HepG2 (cell line): ENCODE results near the gene ZNF221. TPM values are rescaled to one million over a fixed set of nuclear protein-coding genes. Genes with fewer than 3 reads are reported as not detected.

Source experiments
- ARNTL ChIP-seq: sonication (generic); formaldehyde crosslinking; IDR thresholded peaks from 2 replicates; pipeline ENCODE4 v1.4.0; 2020; ENCODE audit warnings: mild to moderate bottlenecking, missing genetic modification reagents
- GABPA ChIP-seq, 2 experiments: IDR thresholded peaks; 2 replicates each; pipeline ENCODE4 v1.6.1; 2011 to 2016; ENCODE audit warnings: low read depth in 2 of 2, low read length in 1 of 2, missing biosample characterization in 1 of 2, missing genetic modification characterization in 1 of 2
- GATAD2A ChIP-seq: IDR thresholded peaks from 2 replicates; pipeline ENCODE4 v1.6.1; 2016
- GFI1 ChIP-seq: sonication (generic); formaldehyde crosslinking; IDR thresholded peaks from 2 replicates; pipeline ENCODE4 v1.5.0; 2020; ENCODE audit warnings: missing genetic modification reagents, mild to moderate bottlenecking, borderline replicate concordance
- GMEB2 ChIP-seq: IDR thresholded peaks from 2 replicates; pipeline ENCODE4 v1.6.1; 2016; ENCODE audit warnings: missing biosample characterization, missing genetic modification reagents, low read depth
- KDM5B ChIP-seq: sonication (generic); formaldehyde crosslinking; IDR thresholded peaks from 2 replicates; pipeline ENCODE4 v1.4.0; 2020; ENCODE audit warnings: missing genetic modification reagents, mild to moderate bottlenecking, borderline replicate concordance
- NFE2L1 ChIP-seq: sonication (generic); formaldehyde crosslinking; IDR thresholded peaks from 2 replicates; pipeline ENCODE4 v1.4.0; 2020; ENCODE audit warnings: missing genetic modification reagents, mild to moderate bottlenecking, borderline replicate concordance
- RCOR2 ChIP-seq: IDR thresholded peaks from 2 replicates; pipeline ENCODE4 v1.6.1; 2016; ENCODE audit warnings: missing biosample characterization, missing genetic modification reagents
- YY1 ChIP-seq: IDR thresholded peaks from 2 replicates; pipeline ENCODE4 v1.6.1; 2011; ENCODE audit warnings: low read length, low read depth, moderate library complexity, mild to moderate bottlenecking; ENCODE audit not compliant: insufficient read depth, insufficient replicate concordance
- ZBTB7B ChIP-seq: sonication (generic); formaldehyde crosslinking; IDR thresholded peaks from 2 replicates; pipeline ENCODE4 v1.4.0; 2020; ENCODE audit warnings: missing genetic modification reagents
- ZFP1 ChIP-seq: IDR thresholded peaks from 2 replicates; pipeline ENCODE4 v1.6.1; 2016
- ZNF142 ChIP-seq: sonication (generic); formaldehyde crosslinking; IDR thresholded peaks from 2 replicates; pipeline ENCODE4 v1.4.0; 2020; ENCODE audit warnings: missing genetic modification reagents
- ZNF224 ChIP-seq: sonication (generic); formaldehyde crosslinking; IDR thresholded peaks from 2 replicates; pipeline ENCODE4 v1.5.0; 2020; ENCODE audit warnings: mild to moderate bottlenecking, missing genetic modification reagents
- ZNF230 ChIP-seq: sonication (generic); formaldehyde crosslinking; IDR thresholded peaks from 2 replicates; pipeline ENCODE4 v1.4.0; 2020; ENCODE audit warnings: mild to moderate bottlenecking, missing genetic modification reagents
- ZNF484 ChIP-seq: sonication (generic); formaldehyde crosslinking; IDR thresholded peaks from 2 replicates; pipeline ENCODE4 v1.5.1; 2020; ENCODE audit warnings: mild to moderate bottlenecking, low read depth, missing genetic modification reagents, borderline replicate concordance
- ZNF83 ChIP-seq: sonication (generic); formaldehyde crosslinking; IDR thresholded peaks from 2 replicates; pipeline ENCODE4 v1.4.0; 2020; ENCODE audit warnings: missing genetic modification reagents, mild to moderate bottlenecking, borderline replicate concordance
- ZNF841 ChIP-seq: sonication (generic); formaldehyde crosslinking; IDR thresholded peaks from 2 replicates; pipeline ENCODE4 v1.8.1; 2023; ENCODE audit warnings: missing genetic modification reagents, borderline replicate concordance
- ZSCAN21 ChIP-seq: sonication (generic); formaldehyde crosslinking; IDR thresholded peaks from 2 replicates; pipeline ENCODE4 v1.8.0; 2022; ENCODE audit warnings: mild to moderate bottlenecking, missing genetic modification reagents, moderate library complexity, borderline replicate concordance
- ZXDC ChIP-seq: sonication (generic); formaldehyde crosslinking; IDR thresholded peaks from 2 replicates; pipeline ENCODE4 v1.5.0; 2020; ENCODE audit warnings: mild to moderate bottlenecking, missing genetic modification reagents
- polyA plus RNA-seq, 8 experiments: library from polyadenylated mRNA; depleted of rRNA in 3 of 8; stranded (reverse) in 7 of 8; unstranded in 1 of 8; fragments of >200 nt; fragmentation: Illumina TruSeq in 4 of 8; extraction: Trizol in 4 of 8; gene quantifications; 2 replicates each; pipeline versions ENCODE4 v1.2.1 to v1.2.3, GENCODE V29; 2011 to 2016; ENCODE audit warnings: low read depth in 4 of 8, missing spikeins in 1 of 8, mixed read lengths in 1 of 8; ENCODE audit not compliant: insufficient read depth in 1 of 8
- total RNA-seq, 5 experiments: library from RNA; depleted of rRNA; stranded (reverse); fragments of >200 nt; fragmentation: Illumina TruSeq; extraction: Trizol; gene quantifications; 2 replicates each; pipeline ENCODE4 v1.2.3, GENCODE V29; 2016; ENCODE audit warnings: low read depth in 1 of 5

ZNF221 gene
- total and polyA plus RNA-seq, 2 of the 13 experiments (the other 11 are each of a cell fraction or from before 2014, with no cell fraction given) = 0.48 to 3.4 TPM

- TF ChIP-seq ZNF142 (CRISPR knock-in tag) (peak; percentile 55; the same call in 1 of the 2 replicates), GATAD2A (0 out of 2 replicates have a peak, but pooled peaks have one; percentile 13), YY1 (peak; percentile 23), RCOR2 (CRISPR knock-in tag) (no peak), ZSCAN21 (CRISPR knock-in tag) (peak; percentile 0; the same call in 1 of the 2 replicates), ARNTL (no peak; the same call in 1 of the 2 replicates), GFI1 (0 out of 2 replicates have a peak, but pooled peaks have one; percentile 35), ZNF230 (CRISPR knock-in tag) (peak; percentile 50; the same call in 1 of the 2 replicates), ZXDC (CRISPR knock-in tag) (0 out of 2 replicates have a peak, but pooled peaks have one; percentile 36), ZNF484 (CRISPR knock-in tag) (no peak; the same call in 1 of the 2 replicates), GMEB2 (CRISPR knock-in tag) (no peak), ZNF224 (CRISPR knock-in tag) (no peak), ZNF841 (CRISPR knock-in tag) (no peak), NFE2L1 (CRISPR knock-in tag) (no peak), KDM5B (CRISPR knock-in tag) (peak; percentile 78), GABPA (IDR thresholded peaks at IDR 0.05; ENCODE audit: low read depth, low read length) (peak; percentile 89), GABPA (CRISPR knock-in tag; IDR thresholded peaks at IDR 0.05; ENCODE audit: low read depth) (peak; percentile 99), ZNF83 (CRISPR knock-in tag) (no peak), ZFP1 (no peak; the same call in 1 of the 2 replicates), ZBTB7B (CRISPR knock-in tag) (0 out of 2 replicates have a peak, but pooled peaks have one; percentile 51)
These were observed 15.9 kb upstream of the ZNF221 start, which contains the start of gene ZNF45 (continued) for GRCh38 chr19:43934985-43935708.
